Activated gamma-delta T cell (primary cell): Measurements from ENCODE around the gene PRR11.
A peak's percentile ranks its signal among the peaks of the same experiment; 100 is the strongest.
"Not testable (repeated sequence)": the region's sequence is repeated elsewhere in the genome, so short reads cannot be mapped to it uniquely, and the experiment has no call there.

Experiments used
- DNase-seq: peaks from one replicate; lab custom pipeline; 2025; lab: John Stamatoyannopoulos, UW
- total RNA-seq, 2 donors: gene quantifications; one replicate each; lab custom pipeline; 2026; lab: John Stamatoyannopoulos, UW

The PRR11 gene
- 2.0 to 5.2 reads per million in 2 donors for total RNA-seq

GRCh38 chr17:59155439-59156177 is at the start of gene PRR11:
PRR11 (plus strand) TSS chr17:59155746; CDS start chr17:59169753, 14,007 bp downstream.
- DNase-seq, result no peak

- peak; percentile 53 for DNase-seq
Observed at GRCh38 chr17:59105852-59106462, 49.6 kb upstream of the PRR11 start.

GRCh38 chr17:59106463-59107305 is 48.9 kb upstream of the PRR11 start, which contains the start of gene TRIM37:
TRIM37 (minus strand) TSS chr17:59106880; CDS start chr17:59106461, 419 bp downstream.
- DNase-seq, result peak; percentile 98

GRCh38 chr17:59107306-59107670 is 48.3 kb upstream of the PRR11 start:
- no peak for DNase-seq

- DNase-seq, result no peak
Observed at GRCh38 chr17:59108400-59109102, 47.0 kb upstream of the PRR11 start.

GRCh38 chr17:59110973-59111372 is 44.6 kb upstream of the PRR11 start:
- no peak for DNase-seq

- DNase-seq, result no peak
Observed at GRCh38 chr17:59111539-59111938, 44.0 kb upstream of the PRR11 start.

GRCh38 chr17:59115474-59115873 is 40.1 kb upstream of the PRR11 start:
- no peak for DNase-seq

GRCh38 chr17:59121901-59122480 is 33.6 kb upstream of the PRR11 start:
- DNase-seq, result no peak

GRCh38 chr17:59124665-59125064 is 30.9 kb upstream of the PRR11 start:
- no peak for DNase-seq

GRCh38 chr17:59126809-59127417 is 28.6 kb upstream of the PRR11 start:
- DNase-seq, result no peak

- no peak for DNase-seq
Observed at GRCh38 chr17:59129814-59130213, 25.7 kb upstream of the PRR11 start.

GRCh38 chr17:59131131-59131530 is 24.4 kb upstream of the PRR11 start:
- DNase-seq, result no peak

- not testable (repeated sequence) for DNase-seq
Observed at GRCh38 chr17:59138339-59138738, 17.2 kb upstream of the PRR11 start.

GRCh38 chr17:59139939-59140338 is 15.6 kb upstream of the PRR11 start:
- DNase-seq, result no peak

- DNase-seq, result no peak
Observed at GRCh38 chr17:59141860-59142259, 13.7 kb upstream of the PRR11 start.

GRCh38 chr17:59145571-59146096 is 9.9 kb upstream of the PRR11 start:
- no peak for DNase-seq

- DNase-seq, result no peak
Observed at GRCh38 chr17:59149051-59149450, 6.5 kb upstream of the PRR11 start.

- DNase-seq, result no peak
Observed at GRCh38 chr17:59149841-59150511, 5.6 kb upstream of the PRR11 start.

- no peak for DNase-seq
Observed at GRCh38 chr17:59151006-59151405, 4.5 kb upstream of the PRR11 start.
